ENCODE measurements around the gene CDKN1B.
A peak's percentile ranks its signal among the peaks of the same experiment; 100 is the strongest.

The CDKN1B gene

GRCh38 chr12:12714276-12715021 lies 2.7 kb upstream of the CDKN1B start:
- Mint-ChIP-seq H3K36me3 (ENCODE audit: insufficient read depth) (peaks cover 49% of the 10 kb centered on the region), H3K9me3 (no peaks in the 10 kb centered on the region), H3K27ac (ENCODE audit: low read depth) (peak overlapping the region; percentile 95), H3K4me3 (peak overlapping the region; percentile 89), H3K4me1 (peaks cover 55% of the 10 kb centered on the region), H3K27me3 (no peaks in the 10 kb centered on the region)
- DNase-seq (ENCODE audit: low spot score in 2 of 2) = peak; percentile 36 to 69
- ATAC-seq (replicated peaks; ENCODE audit: extremely low read depth, poor library complexity, severe bottlenecking) = peak; percentile 63

- no peaks in the 10 kb centered on the region for H3K27me3 Mint-ChIP-seq
- peak overlapping the region; percentile 89 for H3K4me3 Mint-ChIP-seq
- DNase-seq (ENCODE audit: low spot score in 2 of 2) (no peak), ATAC-seq (replicated peaks; ENCODE audit: extremely low read depth, poor library complexity, severe bottlenecking) (peak; percentile 2)
- peaks cover 59% of the 10 kb centered on the region for H3K4me1 Mint-ChIP-seq
- no peaks in the 10 kb centered on the region for H3K9me3 Mint-ChIP-seq
- peak overlapping the region; percentile 95 for H3K27ac Mint-ChIP-seq (ENCODE audit: low read depth)
- peaks cover 54% of the 10 kb centered on the region for H3K36me3 Mint-ChIP-seq (ENCODE audit: insufficient read depth)
Measured at GRCh38 chr12:12715128-12715458, 2.1 kb upstream of the CDKN1B start.

- peaks cover 62% of the 10 kb centered on the region for H3K4me1 Mint-ChIP-seq
- peak overlapping the region; percentile 89 for H3K4me3 Mint-ChIP-seq
- ATAC-seq (replicated peaks; ENCODE audit: extremely low read depth, poor library complexity, severe bottlenecking) = no peak
- H3K36me3 Mint-ChIP-seq (ENCODE audit: insufficient read depth) = peaks cover 59% of the 10 kb centered on the region
- no peaks in the 10 kb centered on the region for H3K9me3 Mint-ChIP-seq
- H3K27ac Mint-ChIP-seq (ENCODE audit: low read depth) = peak overlapping the region; percentile 95
- DNase-seq (ENCODE audit: low spot score in 2 of 2) = no peak
- H3K27me3 Mint-ChIP-seq = no peaks in the 10 kb centered on the region
Measured at GRCh38 chr12:12715459-12716150, 1.6 kb upstream of the CDKN1B start.

GRCh38 chr12:12716151-12716792 lies 896 bp upstream of the CDKN1B start:
- no peak for DNase-seq (ENCODE audit: low spot score in 2 of 2)
- no peaks in the 10 kb centered on the region for H3K27me3 Mint-ChIP-seq
- no peaks in the 10 kb centered on the region for H3K9me3 Mint-ChIP-seq
- H3K36me3 Mint-ChIP-seq (ENCODE audit: insufficient read depth) = peaks cover 65% of the 10 kb centered on the region
- peaks cover 68% of the 10 kb centered on the region for H3K4me1 Mint-ChIP-seq
- H3K27ac Mint-ChIP-seq (ENCODE audit: low read depth) = peak overlapping the region; percentile 95
- peak overlapping the region; percentile 89 for H3K4me3 Mint-ChIP-seq
- ATAC-seq (replicated peaks; ENCODE audit: extremely low read depth, poor library complexity, severe bottlenecking) = no peak

GRCh38 chr12:12717586-12718380 lies 615 bp downstream of the CDKN1B start:
- Mint-ChIP-seq H3K36me3 (ENCODE audit: insufficient read depth) (peaks cover 77% of the 10 kb centered on the region), H3K4me1 (peaks cover 55% of the 10 kb centered on the region), H3K27ac (ENCODE audit: low read depth) (peak overlapping the region; percentile 95), H3K4me3 (peak overlapping the region; percentile 89), H3K9me3 (no peaks in the 10 kb centered on the region), H3K27me3 (no peaks in the 10 kb centered on the region)
- DNase-seq (ENCODE audit: low spot score in 2 of 2) = no peak
- ATAC-seq (replicated peaks; ENCODE audit: extremely low read depth, poor library complexity, severe bottlenecking) = no peak

- ATAC-seq (replicated peaks; ENCODE audit: extremely low read depth, poor library complexity, severe bottlenecking) (no peak), DNase-seq (ENCODE audit: low spot score in 2 of 2) (no peak)
- Mint-ChIP-seq H3K27ac (ENCODE audit: low read depth) (peak overlapping the region; percentile 95), H3K36me3 (ENCODE audit: insufficient read depth) (peaks cover 77% of the 10 kb centered on the region), H3K27me3 (no peaks in the 10 kb centered on the region), H3K9me3 (no peaks in the 10 kb centered on the region), H3K4me3 (peak overlapping the region; percentile 89), H3K4me1 (peaks cover 50% of the 10 kb centered on the region)
Measured at GRCh38 chr12:12718381-12718759, 1.2 kb downstream of the CDKN1B start.

GRCh38 chr12:12718853-12719252 lies 1.7 kb downstream of the CDKN1B start:
- no peaks in the 10 kb centered on the region for H3K27me3 Mint-ChIP-seq
- H3K4me3 Mint-ChIP-seq = peak overlapping the region; percentile 89
- DNase-seq (ENCODE audit: low spot score in 2 of 2) (no peak), ATAC-seq (replicated peaks; ENCODE audit: extremely low read depth, poor library complexity, severe bottlenecking) (no peak)
- peaks cover 80% of the 10 kb centered on the region for H3K36me3 Mint-ChIP-seq (ENCODE audit: insufficient read depth)
- H3K4me1 Mint-ChIP-seq = peaks cover 45% of the 10 kb centered on the region
- H3K27ac Mint-ChIP-seq (ENCODE audit: low read depth) = peak overlapping the region; percentile 95
- no peaks in the 10 kb centered on the region for H3K9me3 Mint-ChIP-seq

GRCh38 chr12:12719496-12719895 lies 2.3 kb downstream of the CDKN1B start:
- no peak for DNase-seq (ENCODE audit: low spot score in 2 of 2)
- H3K4me1 Mint-ChIP-seq = peaks cover 39% of the 10 kb centered on the region
- no peaks in the 10 kb centered on the region for H3K27me3 Mint-ChIP-seq
- peaks cover 78% of the 10 kb centered on the region for H3K36me3 Mint-ChIP-seq (ENCODE audit: insufficient read depth)
- H3K27ac Mint-ChIP-seq (ENCODE audit: low read depth) = peak overlapping the region; percentile 95
- H3K9me3 Mint-ChIP-seq = no peaks in the 10 kb centered on the region
- ATAC-seq (replicated peaks; ENCODE audit: extremely low read depth, poor library complexity, severe bottlenecking) = no peak
- peak overlapping the region; percentile 89 for H3K4me3 Mint-ChIP-seq

GRCh38 chr12:12720052-12720451 lies 2.9 kb downstream of the CDKN1B start:
- no peaks in the 10 kb centered on the region for H3K27me3 Mint-ChIP-seq
- peaks cover 33% of the 10 kb centered on the region for H3K4me1 Mint-ChIP-seq
- H3K9me3 Mint-ChIP-seq = no peaks in the 10 kb centered on the region
- peak overlapping the region; percentile 89 for H3K4me3 Mint-ChIP-seq
- DNase-seq (ENCODE audit: low spot score in 2 of 2) (no peak), ATAC-seq (replicated peaks; ENCODE audit: extremely low read depth, poor library complexity, severe bottlenecking) (no peak)
- peaks cover 76% of the 10 kb centered on the region for H3K36me3 Mint-ChIP-seq (ENCODE audit: insufficient read depth)
- peak overlapping the region; percentile 95 for H3K27ac Mint-ChIP-seq (ENCODE audit: low read depth)

GRCh38 chr12:12720672-12721161 lies 3.5 kb downstream of the CDKN1B start:
- no peaks in the 10 kb centered on the region for H3K9me3 Mint-ChIP-seq
- H3K27me3 Mint-ChIP-seq = no peaks in the 10 kb centered on the region
- H3K27ac Mint-ChIP-seq (ENCODE audit: low read depth) = peak overlapping the region; percentile 95
- ATAC-seq (replicated peaks; ENCODE audit: extremely low read depth, poor library complexity, severe bottlenecking) = no peak
- peaks cover 32% of the 10 kb centered on the region for H3K4me1 Mint-ChIP-seq
- peak overlapping the region; percentile 89 for H3K4me3 Mint-ChIP-seq
- peaks cover 77% of the 10 kb centered on the region for H3K36me3 Mint-ChIP-seq (ENCODE audit: insufficient read depth)
- DNase-seq (ENCODE audit: low spot score in 2 of 2) = no peak

- H3K9me3 Mint-ChIP-seq = no peaks in the 10 kb centered on the region
- H3K36me3 Mint-ChIP-seq (ENCODE audit: insufficient read depth) = peaks cover 75% of the 10 kb centered on the region
Measured at GRCh38 chr12:12721176-12721751, 4.1 kb downstream of the CDKN1B start.

More at GRCh38 chr12:12721176-12721751, 4.1 kb downstream of the CDKN1B start:
- ATAC-seq (replicated peaks; ENCODE audit: extremely low read depth, poor library complexity, severe bottlenecking) (no peak), DNase-seq (ENCODE audit: low spot score in 2 of 2) (no peak)
- H3K27me3 Mint-ChIP-seq = no peaks in the 10 kb centered on the region
- peaks cover 30% of the 10 kb centered on the region for H3K4me1 Mint-ChIP-seq
- H3K27ac Mint-ChIP-seq (ENCODE audit: low read depth) = peak overlapping the region; percentile 95
- peak overlapping the region; percentile 89 for H3K4me3 Mint-ChIP-seq
